Progenitor cell of endocrine pancreas (in vitro differentiated cells): ENCODE results near the gene RAB15. TPM values are rescaled to one million over a fixed set of nuclear protein-coding genes. Genes with fewer than 3 reads are reported as not detected.

Source experiments
- DNase-seq: peaks from one replicate; pipeline ENCODE4 v3.0.0; 2021; ENCODE audit warnings: low spot score; ENCODE audit not compliant: unreplicated experiment
- H3K27ac Mint-ChIP-seq: 2 replicates; pipeline ENCODE4 v1.8.0; 2021; ENCODE audit warnings: mild to moderate bottlenecking, moderate library complexity, mixed read lengths
- H3K27me3 Mint-ChIP-seq: 2 replicates; pipeline ENCODE4 v1.8.0; 2021; ENCODE audit warnings: mixed read lengths
- H3K36me3 Mint-ChIP-seq: 2 replicates; pipeline ENCODE4 v1.8.0; 2022; ENCODE audit warnings: mixed read lengths; ENCODE audit not compliant: insufficient read depth
- H3K4me1 Mint-ChIP-seq: 2 replicates; pipeline ENCODE4 v1.8.0; 2021; ENCODE audit warnings: low read depth, mixed read lengths
- H3K4me3 Mint-ChIP-seq: 2 replicates; pipeline ENCODE4 v1.8.0; 2021; ENCODE audit warnings: low read depth, mild to moderate bottlenecking, moderate library complexity, mixed read lengths
- H3K9me3 Mint-ChIP-seq: 2 replicates; pipeline ENCODE4 v1.8.0; 2021; ENCODE audit warnings: low read depth, mixed read lengths
- CTCF ChIP-seq: fragments of 200-600 bp; sonication (generic); IDR thresholded peaks from one replicate; pipeline ENCODE4 v1.5.0; 2021; ENCODE audit warnings: antibody characterized with exemption, mild to moderate bottlenecking; ENCODE audit not compliant: unreplicated experiment
- total RNA-seq: library from RNA; stranded (reverse); gene quantifications from 2 replicates; pipeline ENCODE4 v1.2.1, GENCODE V29; 2021

RAB15 gene
- total RNA-seq, 1 donor from 2014 or later = 27.6 TPM

- peaks cover 11% of the 10 kb centered on the region for H3K4me1 Mint-ChIP-seq
- no peak overlapping the region for H3K4me3 Mint-ChIP-seq
- TF ChIP-seq CTCF = no peak
- H3K9me3 Mint-ChIP-seq = no peaks in the 10 kb centered on the region
- H3K36me3 Mint-ChIP-seq = peaks cover 13% of the 10 kb centered on the region
- no peak overlapping the region for H3K27ac Mint-ChIP-seq
- no peaks in the 10 kb centered on the region for H3K27me3 Mint-ChIP-seq
- no peak for DNase-seq
Measured at GRCh38 chr14:64946310-64947045, 25.7 kb downstream of the RAB15 start.

- H3K4me3 Mint-ChIP-seq = no peak overlapping the region
- peaks cover 14% of the 10 kb centered on the region for H3K4me1 Mint-ChIP-seq
- H3K9me3 Mint-ChIP-seq = no peaks in the 10 kb centered on the region
- no peaks in the 10 kb centered on the region for H3K27me3 Mint-ChIP-seq
- H3K36me3 Mint-ChIP-seq = peaks cover 14% of the 10 kb centered on the region
- no peak for TF ChIP-seq CTCF
- no peak for DNase-seq
- peak overlapping the region; percentile 2 for H3K27ac Mint-ChIP-seq
Measured at GRCh38 chr14:64945431-64946178, 26.5 kb downstream of the RAB15 start.

DNA sequence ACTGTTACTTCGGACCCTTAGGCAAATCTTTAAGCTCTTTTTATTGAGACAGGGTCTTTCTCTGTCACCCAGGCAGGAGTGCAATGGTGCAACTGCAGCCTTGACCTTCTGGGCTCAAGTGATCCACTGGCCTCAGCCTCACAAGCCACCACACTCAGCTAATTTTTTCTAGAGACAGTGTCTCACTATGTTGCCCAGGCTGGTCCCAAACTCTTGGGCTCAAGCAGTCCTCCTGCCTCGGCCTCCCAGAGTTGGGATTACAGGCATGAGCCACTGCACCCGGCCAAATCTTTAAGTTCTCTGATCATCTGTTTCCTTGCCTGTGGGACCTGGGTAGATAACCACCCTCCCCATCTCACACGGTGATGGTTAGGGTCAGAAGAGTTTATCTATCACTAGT lies 27.3 kb downstream of the RAB15 start:
- Mint-ChIP-seq H3K27me3 (no peaks in the 10 kb centered on the region), H3K4me3 (no peak overlapping the region), H3K27ac (peak overlapping the region; percentile 2), H3K36me3 (peaks cover 14% of the 10 kb centered on the region), H3K4me1 (peaks cover 16% of the 10 kb centered on the region), H3K9me3 (no peaks in the 10 kb centered on the region)
- TF ChIP-seq CTCF = no peak
- no peak for DNase-seq

DNA sequence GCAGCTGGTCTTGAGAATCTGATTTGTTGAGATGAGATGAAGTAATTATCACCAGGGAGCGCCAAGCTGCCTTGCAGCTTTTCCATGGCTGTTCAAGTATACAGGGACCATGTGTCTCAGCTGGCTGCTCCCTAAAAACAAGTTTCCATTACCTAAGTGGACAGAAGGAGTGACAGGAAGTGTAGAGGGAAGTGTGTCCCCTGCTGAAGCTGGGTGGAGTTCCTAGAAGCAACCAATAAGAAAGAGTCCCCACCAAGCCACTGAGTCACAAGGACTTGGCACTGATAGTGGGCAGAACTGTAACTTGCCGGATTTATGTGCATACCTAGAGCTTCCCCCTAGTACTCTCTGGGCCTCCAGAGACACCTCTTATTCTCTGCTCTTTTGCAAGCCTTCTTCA lies 28.1 kb downstream of the RAB15 start:
- TF ChIP-seq CTCF = no peak
- Mint-ChIP-seq H3K4me3 (no peak overlapping the region), H3K9me3 (no peaks in the 10 kb centered on the region), H3K27me3 (peaks cover 3% of the 10 kb centered on the region), H3K36me3 (peaks cover 14% of the 10 kb centered on the region), H3K27ac (no peak overlapping the region), H3K4me1 (peaks cover 23% of the 10 kb centered on the region)
- DNase-seq = no peak

DNA sequence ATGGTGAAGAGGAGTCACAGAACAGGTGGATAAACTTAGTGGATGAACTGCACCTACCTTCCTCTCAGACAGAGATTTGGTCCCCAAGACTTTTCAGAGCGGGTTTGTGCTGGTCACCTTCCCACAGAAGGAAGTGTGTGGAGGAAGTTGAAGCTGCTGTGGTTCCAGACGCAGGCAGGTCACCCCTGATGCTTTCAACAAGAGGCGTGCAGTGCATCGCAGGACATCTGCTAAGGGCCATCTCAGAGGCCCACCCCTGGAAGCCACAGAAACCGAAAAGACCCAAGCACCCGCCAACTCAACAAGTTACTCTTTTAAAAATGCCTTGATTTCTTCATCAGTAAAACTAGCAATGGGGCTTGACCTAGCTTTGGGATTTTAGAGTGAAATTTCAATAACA lies 28.6 kb downstream of the RAB15 start:
- H3K27me3 Mint-ChIP-seq = peaks cover 3% of the 10 kb centered on the region
- DNase-seq = no peak
- peak overlapping the region; percentile 94 for H3K27ac Mint-ChIP-seq
- H3K4me3 Mint-ChIP-seq = no peak overlapping the region
- H3K36me3 Mint-ChIP-seq = peaks cover 14% of the 10 kb centered on the region
- H3K9me3 Mint-ChIP-seq = no peaks in the 10 kb centered on the region
- no peak for TF ChIP-seq CTCF
- H3K4me1 Mint-ChIP-seq = peaks cover 28% of the 10 kb centered on the region
